ENCODE data around the gene MUC4.
"Not testable (repeated sequence)": the region's sequence is repeated elsewhere in the genome, so short reads cannot be mapped to it uniquely, and the experiment has no call there.

The MUC4 gene

DNA sequence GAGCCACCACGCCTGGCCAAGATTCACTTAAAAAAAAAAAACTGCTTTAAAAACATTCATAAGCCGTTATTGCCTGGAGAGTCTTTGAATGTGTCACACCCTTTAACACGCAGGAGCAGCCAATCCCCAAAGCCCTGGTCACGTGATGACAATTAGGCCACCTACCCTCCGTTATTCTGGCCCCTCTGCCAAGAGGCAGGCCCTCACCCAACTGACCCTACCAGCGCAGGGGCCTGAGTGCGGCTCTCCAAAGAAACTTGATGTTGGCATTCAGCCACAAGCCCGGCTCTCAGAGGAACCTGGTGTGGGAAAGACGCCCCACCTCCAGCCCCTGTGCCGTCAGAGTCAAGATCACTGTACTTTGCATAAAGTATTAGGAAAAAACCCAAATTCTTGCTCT is 11.6 kb upstream of the MUC4 start:
- H3K4me3 ChIP-seq (ENCODE audit: low read depth, low read length), result no peak overlapping the region
- TF ChIP-seq, protein P1, sequence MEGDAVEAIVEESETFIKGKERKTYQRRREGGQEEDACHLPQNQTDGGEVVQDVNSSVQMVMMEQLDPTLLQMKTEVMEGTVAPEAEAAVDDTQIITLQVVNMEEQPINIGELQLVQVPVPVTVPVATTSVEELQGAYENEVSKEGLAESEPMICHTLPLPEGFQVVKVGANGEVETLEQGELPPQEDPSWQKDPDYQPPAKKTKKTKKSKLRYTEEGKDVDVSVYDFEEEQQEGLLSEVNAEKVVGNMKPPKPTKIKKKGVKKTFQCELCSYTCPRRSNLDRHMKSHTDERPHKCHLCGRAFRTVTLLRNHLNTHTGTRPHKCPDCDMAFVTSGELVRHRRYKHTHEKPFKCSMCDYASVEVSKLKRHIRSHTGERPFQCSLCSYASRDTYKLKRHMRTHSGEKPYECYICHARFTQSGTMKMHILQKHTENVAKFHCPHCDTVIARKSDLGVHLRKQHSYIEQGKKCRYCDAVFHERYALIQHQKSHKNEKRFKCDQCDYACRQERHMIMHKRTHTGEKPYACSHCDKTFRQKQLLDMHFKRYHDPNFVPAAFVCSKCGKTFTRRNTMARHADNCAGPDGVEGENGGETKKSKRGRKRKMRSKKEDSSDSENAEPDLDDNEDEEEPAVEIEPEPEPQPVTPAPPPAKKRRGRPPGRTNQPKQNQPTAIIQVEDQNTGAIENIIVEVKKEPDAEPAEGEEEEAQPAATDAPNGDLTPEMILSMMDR (IDR thresholded peaks at IDR 0.05; ENCODE audit: borderline replicate concordance, insufficient read depth, low read depth, low read length), result no peak

DNA sequence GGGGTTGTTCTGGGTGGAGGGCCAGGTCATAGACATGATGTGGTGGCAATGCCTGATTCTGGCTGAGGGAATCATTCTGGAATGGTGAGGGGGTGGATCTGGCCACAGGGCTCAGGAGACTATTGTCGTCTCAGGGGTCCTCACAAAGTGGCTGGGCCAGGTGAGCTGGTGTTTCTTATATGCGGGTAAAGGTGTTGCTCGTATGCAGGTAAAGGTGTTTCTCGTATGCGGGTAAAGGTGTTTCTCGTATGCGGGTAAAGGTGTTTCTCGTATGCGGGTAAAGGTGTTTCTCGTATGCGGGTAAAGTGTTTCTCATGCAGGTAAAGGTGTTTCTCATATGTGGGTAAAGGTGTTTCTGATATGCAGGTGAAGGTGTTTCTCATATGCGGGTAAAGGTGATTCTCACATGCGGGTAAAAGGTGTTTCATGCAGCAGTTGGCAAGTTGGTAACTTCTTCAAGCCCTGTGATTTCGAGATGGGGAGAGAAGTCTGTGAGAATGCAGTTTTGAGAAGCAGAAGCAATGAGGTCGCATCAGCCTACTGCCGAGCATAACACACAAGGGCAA is 10.5 kb upstream of the MUC4 start:
- TF ChIP-seq, protein P1 (IDR thresholded peaks at IDR 0.05; ENCODE audit: borderline replicate concordance, insufficient read depth, low read depth, low read length), result no peak
- no peak overlapping the region for H3K4me3 ChIP-seq (ENCODE audit: low read depth, low read length)

DNA sequence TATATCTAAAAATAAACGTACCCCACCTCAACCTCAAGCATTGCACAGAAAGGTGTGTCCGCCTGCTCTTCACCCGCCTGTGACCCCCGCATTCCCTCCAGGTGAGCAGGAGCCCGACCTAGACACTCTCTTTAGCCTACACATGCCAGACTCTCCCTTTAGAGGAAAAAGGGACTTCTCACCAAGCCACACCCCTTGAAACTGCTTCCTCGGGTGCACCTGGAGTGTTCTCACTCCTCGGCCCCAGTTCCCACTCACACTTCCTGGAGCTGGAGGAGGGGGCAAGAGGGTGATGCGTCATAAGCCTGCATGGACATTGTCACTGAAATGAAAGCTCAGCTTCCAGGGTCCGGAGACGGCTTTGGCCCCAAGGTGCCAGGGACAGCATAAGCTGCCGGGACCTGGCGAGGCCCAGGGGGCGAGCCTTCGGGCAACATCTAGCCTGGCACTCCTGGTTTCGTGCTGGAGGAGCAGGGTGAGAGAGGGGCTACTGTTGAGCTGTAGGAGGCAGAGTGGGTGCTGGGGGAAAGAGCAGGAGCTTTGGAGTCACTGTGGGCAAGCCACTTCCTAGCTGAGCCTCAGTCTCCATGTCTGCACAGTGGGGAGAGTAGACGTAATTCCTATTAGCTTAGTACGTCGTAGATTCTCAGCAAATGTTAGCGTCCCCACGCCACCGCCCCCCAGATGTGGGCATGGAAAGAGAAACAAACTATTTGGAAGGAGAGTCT is 9.8 kb upstream of the MUC4 start:
- H3K4me3 ChIP-seq (ENCODE audit: low read depth, low read length), result no peak overlapping the region
- TF ChIP-seq, protein P1 (IDR thresholded peaks at IDR 0.05; ENCODE audit: borderline replicate concordance, insufficient read depth, low read depth, low read length), result no peak

DNA sequence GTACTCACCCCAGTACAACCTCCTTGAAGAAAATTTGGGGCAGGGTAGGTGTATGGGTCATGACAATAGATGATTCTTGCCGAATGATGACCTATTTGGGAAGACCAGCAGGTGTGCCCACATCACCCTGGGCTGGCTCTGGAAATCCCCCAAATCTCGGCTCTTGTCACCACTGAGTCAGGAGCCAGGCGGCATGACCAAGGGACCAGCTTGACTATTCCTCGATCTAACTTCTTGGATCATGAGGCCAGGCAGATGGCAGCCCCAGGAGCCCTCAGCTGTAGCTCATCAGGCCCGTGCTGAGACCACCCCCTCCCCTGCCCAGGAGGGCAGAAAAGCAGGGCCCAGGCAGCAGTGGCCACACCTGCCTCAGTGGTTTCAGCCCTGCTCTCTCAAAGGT is 9.2 kb upstream of the MUC4 start:
- no peak overlapping the region for H3K4me3 ChIP-seq (ENCODE audit: low read depth, low read length)
- TF ChIP-seq, protein P1 (IDR thresholded peaks at IDR 0.05; ENCODE audit: borderline replicate concordance, insufficient read depth, low read depth, low read length), result no peak

DNA sequence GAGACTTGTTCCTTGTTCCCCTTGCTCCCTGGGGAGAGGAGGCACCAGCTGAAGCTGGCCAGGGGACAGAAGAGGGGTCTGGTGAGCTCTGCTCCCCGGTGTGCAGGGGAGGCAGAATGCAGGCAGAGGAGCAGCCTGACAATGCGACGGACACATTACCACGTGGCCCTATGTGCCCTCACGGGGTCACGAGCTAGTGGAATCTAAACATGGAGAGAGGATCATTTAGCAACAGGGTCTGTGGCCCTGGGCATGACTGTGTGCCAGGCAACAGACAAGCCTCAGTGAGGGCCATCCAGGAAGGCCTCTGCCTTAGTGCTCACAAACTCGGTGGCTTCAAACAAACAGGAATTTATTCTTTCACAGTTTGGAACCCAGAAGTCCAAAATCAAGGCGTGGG is 8.5 kb upstream of the MUC4 start:
- no peak overlapping the region for H3K4me3 ChIP-seq (ENCODE audit: low read depth, low read length)
- TF ChIP-seq, protein P1 (IDR thresholded peaks at IDR 0.05; ENCODE audit: borderline replicate concordance, insufficient read depth, low read depth, low read length), result no peak

DNA sequence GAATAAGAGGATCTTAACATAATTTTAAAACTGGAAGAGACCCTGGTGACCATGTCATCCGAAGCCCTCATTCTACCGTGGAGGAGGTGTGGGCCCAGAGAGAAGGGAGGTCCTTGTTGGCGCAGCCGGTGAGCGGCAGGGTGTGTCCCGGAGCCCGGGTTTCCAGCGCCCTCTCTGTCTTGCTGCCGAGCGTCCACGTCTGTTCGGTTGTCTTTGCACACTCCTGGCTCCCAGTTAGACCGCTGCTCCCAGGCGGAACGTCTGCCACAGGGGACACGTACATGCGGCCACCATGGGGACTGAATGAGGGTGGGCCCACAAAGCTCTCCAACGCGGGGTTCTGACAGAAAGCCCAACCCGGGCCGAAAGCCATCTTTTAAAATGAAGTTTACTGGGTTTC is 6.6 kb upstream of the MUC4 start:
- TF ChIP-seq, protein P1 (IDR thresholded peaks at IDR 0.05; ENCODE audit: borderline replicate concordance, insufficient read depth, low read depth, low read length), result no peak
- H3K4me3 ChIP-seq (ENCODE audit: low read depth, low read length), result no peak overlapping the region

DNA sequence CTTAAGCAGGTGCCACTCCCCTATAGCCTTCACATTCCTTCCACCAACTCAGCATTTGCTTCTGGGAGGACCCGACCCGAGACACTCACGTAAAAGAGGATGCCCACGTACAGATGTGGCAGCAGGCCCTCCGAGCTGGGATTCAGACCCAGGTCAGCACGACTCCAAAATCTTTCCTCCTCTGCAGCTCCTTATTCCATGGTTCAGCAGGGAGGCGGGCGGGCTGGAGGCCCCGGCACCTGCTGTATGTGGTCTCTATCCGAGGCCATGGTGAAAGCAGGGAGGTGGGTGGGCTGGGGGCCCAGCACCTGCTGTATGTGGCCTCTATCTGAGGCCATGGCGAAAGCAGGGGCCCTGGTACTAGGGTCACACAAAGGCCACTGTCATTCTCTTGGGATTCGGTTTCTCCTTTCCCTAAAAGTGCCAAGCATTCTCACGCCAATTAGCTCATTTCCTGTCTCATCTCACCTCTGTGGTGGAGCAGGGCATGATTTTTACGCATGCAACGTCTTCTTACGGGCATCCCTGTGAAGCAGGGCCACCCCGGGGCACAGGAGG is 5.9 kb upstream of the MUC4 start:
- H3K4me3 ChIP-seq (ENCODE audit: low read depth, low read length), result no peak overlapping the region
- TF ChIP-seq, protein P1 (IDR thresholded peaks at IDR 0.05; ENCODE audit: borderline replicate concordance, insufficient read depth, low read depth, low read length), result no peak

DNA sequence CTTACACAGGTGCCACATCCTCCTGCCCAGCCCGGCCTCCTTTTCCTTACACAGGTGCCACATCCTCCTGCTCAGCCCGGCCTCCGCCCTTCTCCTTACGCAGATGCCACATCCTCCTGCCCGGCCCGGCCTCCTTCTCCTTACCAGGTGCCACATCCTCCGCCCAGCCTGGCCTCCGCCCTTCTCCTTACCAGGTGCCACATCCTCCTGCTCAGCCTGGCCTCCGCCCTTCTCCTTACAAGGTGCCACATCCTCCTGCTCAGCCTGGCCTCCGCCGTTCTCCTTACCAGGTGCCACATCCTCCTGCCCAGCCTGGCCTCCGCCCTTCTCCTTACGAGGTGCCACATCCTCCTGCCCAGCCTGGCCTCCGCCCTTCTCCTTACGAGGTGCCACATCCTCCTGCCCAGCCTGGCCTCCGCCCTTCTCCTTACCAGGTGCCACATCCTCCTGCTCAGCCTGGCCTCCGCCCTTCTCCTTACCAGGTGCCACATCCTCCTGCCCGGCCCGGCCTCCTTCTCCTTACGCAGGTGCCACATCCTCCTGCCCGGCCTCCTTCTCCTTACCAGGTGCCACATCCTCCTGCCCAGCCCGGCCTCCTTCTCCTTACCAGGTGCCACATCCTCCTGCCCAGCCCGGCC is 4.7 kb upstream of the MUC4 start:
- H3K4me3 ChIP-seq (ENCODE audit: low read depth, low read length), result not testable (repeated sequence)

All from GM12875 (cell line).